NT2/D1 (cell line): ENCODE data around the gene RPS6KA5.

Experiments
- SUZ12 ChIP-seq: IDR thresholded peaks from 2 replicates; pipeline ENCODE4 v1.6.1; 2011; ENCODE audit not compliant: insufficient read length, insufficient read depth; ENCODE audit errors: extremely low read depth
- YY1 ChIP-seq: IDR thresholded peaks from 2 replicates; pipeline ENCODE4 v1.6.1; 2011; ENCODE audit not compliant: insufficient read length, insufficient read depth

- TF ChIP-seq SUZ12 = no peak
- no peak for TF ChIP-seq YY1
These were observed 121.8 kb downstream of the RPS6KA5 start for GRCh38 chr14:90938615-90939014.
